GM21529 (cell line): ENCODE results near the gene VMP1.
"Not testable (repeated sequence)": the region's sequence is repeated elsewhere in the genome, so short reads cannot be mapped to it uniquely, and the experiment has no call there.

ENCODE experiments used
- ATAC-seq: cut with Tn5 transposase; IDR thresholded peaks from one replicate; pipeline ENCODE4 v1.9.1; 2021; ENCODE audit not compliant: unreplicated experiment

The VMP1 gene

DNA sequence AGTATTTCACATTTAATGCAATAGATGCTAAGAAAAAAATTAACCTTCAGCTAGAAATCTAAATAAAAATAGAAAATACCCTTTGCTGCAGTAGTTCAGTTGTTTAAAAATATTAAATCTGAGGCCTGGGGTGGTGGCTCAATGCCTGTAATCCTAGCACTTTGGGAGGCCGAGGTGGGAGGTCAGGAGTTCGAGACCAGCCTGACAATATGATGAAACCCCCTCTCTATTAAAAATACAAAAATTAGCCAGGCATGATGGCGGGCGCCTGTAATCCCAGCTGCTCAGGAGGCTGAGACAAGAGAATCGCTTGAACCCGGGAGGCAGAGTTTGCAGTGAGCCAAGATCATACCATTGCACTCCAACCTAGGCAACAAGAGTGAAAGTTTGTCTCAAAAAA, 98.9 kb downstream of the VMP1 start:
- not testable (repeated sequence) for ATAC-seq

DNA sequence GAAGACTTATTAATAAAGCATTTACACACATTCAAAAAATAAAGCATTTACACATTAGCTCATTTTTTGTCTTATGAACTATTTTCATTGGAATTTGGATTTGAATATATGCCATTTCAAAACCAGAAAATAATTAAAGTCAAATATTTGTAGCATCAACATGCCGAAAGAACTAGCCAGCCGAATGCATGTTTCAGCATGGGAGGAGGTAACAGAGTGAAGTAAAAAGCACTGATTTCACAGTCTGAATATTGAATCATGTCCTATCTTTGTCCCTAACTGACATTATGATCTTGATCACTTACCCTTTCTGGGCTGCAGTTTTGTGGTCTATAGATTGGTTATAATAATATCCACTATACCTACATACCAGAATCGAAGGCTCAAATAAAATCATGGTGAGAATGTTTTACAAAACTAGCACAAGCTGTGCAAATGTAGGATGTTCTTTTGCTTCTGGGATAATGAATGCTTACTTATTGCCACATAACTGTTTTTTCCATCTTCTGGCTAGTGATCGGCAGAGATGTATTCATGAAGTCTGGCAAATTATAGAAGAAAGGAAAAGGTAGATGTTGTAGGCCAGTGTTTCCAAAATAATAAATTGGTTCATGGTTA, 100.5 kb downstream of the VMP1 start:
- ATAC-seq = no peak

DNA sequence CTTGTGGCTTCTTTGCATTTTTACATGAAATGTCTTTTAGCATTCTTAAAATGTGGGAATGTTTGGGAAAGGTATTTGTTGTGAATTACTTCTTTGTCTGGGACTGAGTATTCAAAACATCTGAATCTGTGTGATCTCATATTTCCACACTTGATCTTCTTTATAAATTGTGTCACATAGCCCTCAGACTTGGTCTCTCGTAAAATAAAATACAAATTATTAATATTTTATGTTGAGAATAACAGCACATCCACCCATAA, 103.4 kb downstream of the VMP1 start:
- no peak for ATAC-seq

DNA sequence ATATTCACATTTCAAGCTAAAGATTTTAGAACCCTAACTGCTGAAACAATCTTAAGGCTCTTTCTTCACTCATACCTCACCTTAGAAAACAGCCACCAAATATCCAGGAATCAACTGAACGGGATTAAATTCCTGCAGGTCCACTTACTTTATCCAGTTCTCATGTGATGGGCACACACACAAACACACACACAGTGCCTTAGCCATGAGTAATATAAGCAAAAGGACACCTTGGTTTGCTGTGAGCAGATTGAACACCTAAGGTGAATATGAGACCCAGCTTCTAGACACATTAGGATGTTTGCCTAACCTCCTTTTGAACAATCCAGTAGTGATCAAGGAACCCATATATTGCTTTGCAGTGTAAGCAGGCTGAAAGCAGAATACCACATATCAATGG, 103.8 kb downstream of the VMP1 start:
- ATAC-seq = no peak

DNA sequence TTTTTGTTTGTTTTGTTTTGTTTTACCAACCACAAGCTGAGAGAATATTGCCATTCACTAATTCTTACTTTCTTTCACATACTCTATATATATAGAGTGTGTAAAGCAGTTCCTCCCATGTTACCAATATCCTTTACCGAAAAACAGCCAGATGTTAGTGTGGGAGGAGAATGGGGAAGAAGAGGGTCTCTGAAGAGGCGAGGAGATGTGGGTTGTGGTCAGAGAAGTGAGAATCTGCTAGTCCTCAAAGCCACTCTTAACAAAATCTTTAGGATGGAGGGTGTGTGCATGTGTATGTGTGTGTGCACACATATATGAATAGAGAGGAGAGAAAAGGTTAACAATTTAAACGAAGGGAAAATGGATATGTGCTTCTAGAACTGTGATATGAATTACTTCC, 104.7 kb downstream of the VMP1 start:
- ATAC-seq = no peak

DNA sequence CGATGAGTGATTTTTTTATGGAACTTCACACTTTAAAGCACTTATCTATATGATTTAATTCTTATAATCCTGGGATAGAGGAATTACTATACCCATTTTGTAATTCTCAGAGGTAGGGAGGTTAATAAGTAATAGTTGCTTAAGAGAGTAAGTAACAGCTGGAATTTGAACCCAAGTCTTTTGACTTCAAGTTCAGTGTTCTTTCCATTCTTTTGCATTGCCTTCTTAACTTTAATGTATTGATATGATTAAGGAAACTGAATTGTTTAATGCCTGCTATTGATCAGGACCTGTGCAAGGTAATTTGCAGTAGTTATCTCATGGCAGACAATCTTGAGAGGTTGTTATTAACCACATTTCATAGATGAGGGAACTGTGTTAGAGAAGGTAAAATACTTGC, 106.8 kb downstream of the VMP1 start:
- no peak for ATAC-seq

DNA sequence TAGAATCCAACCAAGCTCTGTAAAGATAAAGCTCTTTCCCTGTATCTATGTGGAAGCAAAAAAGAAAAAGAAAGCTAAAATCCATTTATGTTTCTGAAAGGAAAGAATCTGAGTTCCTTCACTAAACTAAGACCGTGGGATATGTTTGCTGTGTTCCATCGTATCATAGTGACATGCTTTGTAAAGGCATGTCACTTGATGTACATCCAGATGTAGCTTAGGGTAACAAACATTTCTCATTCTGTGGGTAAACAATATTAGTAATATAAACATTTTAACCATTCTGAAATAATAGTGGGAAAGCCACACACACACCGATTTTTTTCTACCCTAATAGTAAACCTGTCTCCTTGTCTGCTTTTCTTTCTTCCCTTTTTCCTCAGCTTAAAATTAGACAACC, 107.2 kb downstream of the VMP1 start:
- ATAC-seq = no peak

DNA sequence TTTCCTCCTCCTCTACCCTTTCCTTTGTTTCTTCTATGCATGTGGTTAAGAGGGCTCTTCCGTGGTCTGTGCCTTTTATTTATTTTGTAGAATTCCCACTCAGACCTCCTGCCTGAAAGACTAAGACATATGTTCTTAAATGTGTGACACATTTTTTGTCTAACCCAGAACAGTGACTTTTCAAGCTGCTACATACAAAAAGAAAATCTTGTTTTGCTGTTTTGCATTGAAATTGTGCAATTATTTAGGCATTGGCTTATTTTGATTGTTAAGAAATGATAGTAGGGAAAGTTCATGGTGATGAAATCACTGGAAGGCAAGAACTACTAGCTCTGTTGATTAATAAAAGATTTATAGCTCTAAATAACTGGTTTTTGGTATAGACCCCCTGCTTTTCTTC, 108.5 kb downstream of the VMP1 start:
- no peak for ATAC-seq

DNA sequence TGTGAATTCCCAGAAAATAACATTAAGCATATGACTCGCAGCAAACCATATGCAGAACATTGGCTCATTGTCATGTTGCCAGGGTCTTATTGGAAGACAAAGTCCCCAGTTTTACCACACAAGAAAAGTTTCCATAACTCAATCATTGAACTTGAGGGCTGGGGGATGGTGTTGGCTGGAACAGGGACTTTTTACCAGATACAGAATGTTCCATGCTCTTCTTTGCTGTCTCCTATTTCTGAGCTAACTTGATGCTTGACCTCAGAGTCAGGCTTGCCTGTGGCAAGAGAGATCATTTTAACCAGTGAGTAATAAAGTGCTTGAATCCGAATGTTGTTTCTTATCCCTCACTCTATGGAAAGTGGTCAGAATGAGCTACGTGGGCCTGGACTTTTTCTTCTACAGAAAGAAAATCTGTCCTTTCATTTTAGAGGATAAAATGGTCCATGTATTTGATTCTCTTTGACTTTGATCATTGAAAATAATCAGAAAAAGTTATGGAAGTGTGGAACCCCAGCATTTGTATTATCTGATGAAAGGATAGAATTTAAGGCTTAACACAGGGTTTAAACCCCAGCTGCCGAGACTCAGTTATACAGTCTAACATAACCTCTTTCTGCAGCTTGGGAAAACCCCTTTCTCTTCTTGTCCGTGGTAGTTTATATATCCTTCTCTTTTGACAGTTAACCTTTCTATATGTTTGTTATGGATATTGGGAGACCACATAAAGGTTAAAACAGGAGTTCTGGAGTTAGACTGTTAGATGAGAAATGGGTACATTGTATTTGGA, 118.3 kb downstream of the VMP1 start:
- no peak for ATAC-seq

DNA sequence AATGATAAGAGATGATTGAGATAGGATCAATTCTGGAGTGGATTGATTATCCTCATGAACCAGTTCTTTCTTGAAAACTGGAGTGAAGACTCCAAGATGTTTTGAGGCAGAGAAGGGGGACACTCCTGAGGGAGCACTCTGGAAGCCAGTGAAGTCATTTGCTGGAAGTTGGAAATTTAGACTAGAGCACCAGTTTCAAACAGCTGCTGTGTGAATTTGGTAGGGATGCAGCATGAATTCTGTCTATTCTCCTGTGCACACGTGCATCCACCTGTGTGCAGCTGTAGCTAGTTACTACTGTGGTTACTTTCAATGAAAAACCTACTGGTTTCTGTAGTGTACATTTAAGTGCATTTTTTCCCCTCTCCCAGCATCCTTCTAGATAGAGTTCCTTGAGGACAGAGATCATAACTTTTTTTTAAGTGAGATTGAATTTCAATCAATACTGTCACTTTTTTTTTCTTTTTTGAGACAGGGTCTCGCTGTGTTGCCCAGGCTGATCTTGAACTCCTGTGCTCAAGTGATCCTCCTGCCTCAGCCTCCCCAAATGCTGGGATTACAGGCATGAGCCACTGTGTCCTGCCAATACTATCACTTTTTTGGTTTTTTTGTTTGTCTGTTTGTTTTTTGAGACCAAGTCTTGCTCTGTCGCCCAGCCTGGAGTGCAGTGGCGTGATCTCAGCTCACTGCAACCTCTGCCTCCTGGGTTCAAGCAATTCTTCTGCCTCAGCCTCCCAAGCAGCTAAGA, 119.4 kb downstream of the VMP1 start:
- no peak for ATAC-seq

DNA sequence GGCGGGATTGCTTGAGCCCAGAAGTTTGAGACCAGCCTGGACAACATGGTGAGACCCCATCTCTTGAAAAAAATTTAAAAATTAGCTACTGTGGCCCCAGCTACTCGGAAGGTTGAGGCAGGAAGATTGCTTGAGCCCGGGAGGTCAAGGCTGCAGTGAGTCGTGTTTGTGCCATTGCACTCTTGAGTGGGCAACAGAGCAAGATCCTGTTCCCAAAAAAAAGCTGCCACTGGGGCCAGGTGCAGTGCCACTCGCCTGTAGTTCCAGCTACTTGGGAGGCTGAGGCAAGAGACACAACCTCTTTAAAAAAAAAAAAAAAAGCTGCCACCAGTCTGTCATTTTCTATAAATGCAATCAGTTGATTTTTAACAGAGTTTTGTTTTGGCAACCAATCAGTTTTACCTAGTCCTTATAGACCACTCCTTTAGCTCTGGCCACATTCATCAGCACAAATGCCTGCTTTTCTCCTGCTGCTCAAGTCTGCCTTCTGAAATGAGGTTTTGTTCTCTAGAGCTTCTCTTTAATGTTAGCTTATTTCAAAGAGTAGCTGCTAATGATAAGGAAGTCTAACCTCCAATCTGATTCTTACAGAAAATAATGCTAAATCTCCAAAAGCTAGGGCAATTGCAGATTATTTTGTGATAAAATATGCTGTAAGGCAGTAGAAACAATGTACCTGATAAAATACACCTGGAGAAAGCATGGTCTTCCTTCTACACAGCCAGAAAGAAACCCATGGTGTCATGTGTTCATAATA, 120.4 kb downstream of the VMP1 start:
- ATAC-seq = no peak

DNA sequence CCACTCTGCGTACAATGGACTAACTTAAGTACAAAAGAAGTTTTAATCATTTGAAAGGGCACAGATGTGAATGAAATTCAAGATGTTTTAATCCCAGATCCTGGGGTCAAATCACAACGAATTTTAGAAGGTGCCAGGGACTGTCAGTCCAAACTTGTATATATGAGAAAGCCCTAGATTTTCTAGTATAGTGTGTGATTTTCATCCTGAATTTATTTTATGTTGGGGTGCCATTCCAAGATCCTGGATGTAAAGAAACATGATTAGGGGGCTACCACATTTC, 121.0 kb downstream of the VMP1 start:
- ATAC-seq = no peak

DNA sequence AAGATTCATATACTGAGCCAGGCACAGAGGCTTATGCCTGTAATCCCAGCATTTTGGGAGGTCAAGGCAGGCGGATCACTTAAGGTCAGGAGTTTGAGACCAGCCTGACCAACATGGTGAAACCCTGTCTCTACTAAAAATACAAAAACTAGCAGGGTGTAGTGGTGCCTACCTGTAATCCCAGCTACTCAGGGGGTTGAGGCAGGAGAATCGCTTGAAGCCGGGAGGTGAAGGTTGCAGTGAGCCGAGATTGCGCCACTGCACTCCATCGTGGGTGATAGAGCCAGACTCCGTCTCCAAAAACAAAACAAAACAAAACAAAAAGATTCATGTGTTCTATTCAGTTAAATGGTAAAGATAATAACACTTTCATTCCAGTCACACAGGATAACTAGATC, 121.4 kb downstream of the VMP1 start:
- not testable (repeated sequence) for ATAC-seq

DNA sequence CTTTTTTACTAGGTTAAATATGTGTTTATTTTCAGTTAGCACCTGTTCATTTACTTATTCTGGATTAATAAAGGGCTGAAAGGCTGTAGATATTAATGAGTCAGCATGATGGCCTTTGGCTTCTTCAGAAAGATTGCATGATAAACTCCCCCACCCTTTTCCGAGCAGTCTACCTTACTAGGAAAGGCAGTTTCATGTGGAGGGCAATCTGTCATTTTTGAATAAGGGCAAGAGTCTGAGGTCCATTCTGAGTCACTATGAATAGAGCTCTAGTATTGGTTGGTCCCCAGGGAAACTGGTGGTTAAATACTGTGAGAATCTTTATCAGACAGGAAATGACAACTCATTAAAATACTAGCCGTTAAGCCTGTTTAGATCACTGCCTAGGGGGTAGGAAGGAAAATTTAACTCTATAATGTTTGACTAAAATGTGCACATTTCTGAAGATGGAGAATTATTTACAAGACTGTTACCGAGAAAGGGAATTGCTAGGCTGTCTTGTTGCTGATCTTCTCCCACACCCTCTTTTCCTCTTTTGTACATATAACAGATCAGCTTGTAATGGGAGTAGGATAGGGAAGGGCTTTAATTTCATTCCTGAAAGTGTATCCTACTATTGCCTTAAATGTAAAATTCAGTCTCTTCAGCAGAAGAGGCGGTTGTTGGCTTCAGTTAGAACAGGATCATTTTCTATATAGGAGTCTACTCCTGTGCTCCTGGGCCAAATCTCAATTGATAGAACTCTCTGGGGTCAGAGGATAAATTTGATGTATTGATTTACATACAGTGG, 122.0 kb downstream of the VMP1 start:
- ATAC-seq = peak; percentile 61

DNA sequence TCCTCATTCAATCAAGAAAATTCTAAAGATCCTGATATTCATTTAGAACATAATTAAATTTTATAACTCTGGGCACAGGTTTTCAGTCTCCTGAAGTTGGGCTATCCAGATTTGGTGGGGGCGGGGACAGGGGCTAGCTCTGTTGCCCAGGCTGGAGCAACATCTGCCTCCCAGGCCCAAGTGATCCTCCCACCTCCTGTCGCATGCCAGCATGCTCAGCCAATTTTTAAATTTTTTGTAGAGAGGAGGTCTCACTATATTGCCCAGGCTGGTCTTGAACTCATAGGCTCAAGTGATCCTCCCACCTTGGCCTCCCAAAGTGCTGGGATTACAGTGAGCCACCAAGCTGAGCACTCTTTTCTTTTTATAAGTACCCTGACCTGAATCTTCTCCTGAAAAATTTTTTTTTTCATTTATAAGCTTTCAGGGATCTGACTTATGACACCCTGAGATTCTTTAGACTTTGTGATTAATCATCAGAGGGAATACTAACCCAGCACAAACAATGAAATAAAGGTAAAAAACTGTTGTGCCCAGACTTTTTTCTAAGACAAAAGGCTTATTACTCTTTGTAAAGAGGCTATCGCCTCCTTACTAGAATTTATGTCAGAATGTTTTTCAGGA, 122.7 kb downstream of the VMP1 start:
- ATAC-seq = no peak

DNA sequence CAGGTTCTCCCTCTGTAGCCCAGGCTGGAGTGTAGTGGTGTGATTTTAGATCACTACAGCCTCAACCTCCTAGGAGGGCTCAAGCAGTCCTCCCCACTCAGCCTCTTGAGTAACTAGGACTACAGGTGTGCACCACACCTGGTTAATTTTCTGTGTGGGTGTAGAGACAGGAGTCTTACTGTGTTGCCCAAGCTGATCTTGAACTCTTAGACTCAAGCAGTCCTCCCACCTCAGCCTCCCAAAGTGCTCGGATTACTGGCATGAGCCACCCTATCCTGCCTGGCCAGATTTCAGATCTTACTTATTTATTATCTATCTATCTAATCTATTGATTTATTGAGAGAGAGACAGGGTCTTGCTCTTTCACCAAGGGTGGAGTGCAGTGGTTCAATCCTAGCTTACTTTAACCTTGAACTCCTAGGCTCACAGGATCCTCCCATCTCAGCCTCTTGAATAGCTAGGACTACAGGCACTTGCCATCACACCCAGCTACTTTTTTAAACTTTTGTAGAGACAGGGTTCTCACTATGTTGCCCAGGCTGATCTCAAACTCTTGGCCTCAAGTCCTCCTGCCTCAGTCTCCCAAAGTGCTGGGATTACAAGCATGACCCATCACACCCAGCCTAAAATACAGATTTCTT, 123.5 kb downstream of the VMP1 start:
- no peak for ATAC-seq

DNA sequence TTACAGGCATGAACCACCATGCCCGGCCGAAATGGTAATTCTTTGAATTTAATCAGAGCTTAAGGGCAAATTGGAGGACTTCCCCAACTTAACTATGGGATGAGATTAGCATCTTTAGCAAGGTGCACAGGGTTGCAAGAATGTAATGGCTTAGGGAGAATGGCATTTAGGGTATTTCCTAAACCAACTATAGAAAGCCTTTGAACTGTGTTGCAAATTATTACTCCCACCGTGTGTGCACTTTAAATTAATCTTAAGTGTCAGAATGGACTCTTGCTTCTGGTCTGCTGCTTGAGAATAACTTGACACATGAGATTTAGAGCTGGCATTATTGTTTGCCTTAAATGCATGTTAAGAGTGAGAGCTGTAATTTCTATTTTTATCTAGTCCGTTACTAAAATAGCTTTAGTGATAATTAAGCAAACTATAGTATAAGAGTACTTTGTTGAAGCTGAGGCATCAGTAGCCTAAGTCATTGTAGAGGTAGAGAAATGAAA, 125.5 kb downstream of the VMP1 start:
- no peak for ATAC-seq

DNA sequence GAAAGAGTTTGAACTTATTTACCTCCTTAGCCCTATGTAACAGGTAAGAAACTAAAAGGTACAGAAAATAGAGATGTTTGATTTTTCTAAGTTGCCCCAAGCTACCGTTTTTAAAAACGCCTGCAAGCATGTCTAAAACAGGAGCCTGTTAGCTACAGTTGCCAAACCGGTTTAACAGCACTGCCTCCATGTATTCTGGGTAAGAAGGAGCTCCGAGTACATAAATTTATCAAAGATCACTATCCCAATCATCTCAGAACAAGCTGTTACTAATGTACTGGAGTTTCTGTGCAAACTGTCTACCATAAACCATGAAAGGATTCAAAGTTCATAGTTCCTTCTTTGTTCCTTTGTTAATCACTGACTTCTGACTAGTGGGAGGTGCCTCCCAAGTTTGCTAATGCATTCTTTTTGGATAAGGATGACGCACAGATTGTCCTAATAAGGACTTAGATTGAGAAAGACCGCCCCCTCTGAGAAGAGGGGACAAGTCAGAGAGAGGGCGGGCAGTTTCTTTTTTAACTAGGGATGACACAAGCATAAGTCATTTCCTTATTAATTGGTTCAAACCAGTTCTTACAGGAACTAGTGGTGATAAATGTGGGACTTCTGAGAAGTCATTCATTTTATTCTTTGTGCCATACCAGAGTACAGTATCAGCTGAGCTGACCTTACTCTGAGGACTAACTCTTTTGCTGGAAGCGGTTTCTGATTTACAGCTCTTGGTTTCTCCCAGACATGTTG, 130.0 kb downstream of the VMP1 start:
- peak; percentile 75 for ATAC-seq
